ENCODE results near the gene SIGLEC6. TPM values are rescaled to one million over a fixed set of nuclear protein-coding genes. Genes with fewer than 3 reads are reported as not detected.
A peak's percentile ranks its signal among the peaks of the same experiment; 100 is the strongest.

The SIGLEC6 gene
- total RNA-seq, 1 experiment from 2014 or later, result not detected

- no peak for DNase-seq (ENCODE audit: low read depth, low spot score)
- Histone ChIP-seq H3K4me1 (ENCODE audit: control insufficient read depth, insufficient read depth, low read length) (no peaks in the 10 kb centered on the region), H3K27ac (ENCODE audit: low read length) (no peak overlapping the region), H3K4me3 (ENCODE audit: low read depth in 2 of 2, low read length in 2 of 2) (no peak overlapping the region), H3K9me3 (ENCODE audit: control insufficient read depth, insufficient read depth, low read depth, low read length) (no peaks in the 10 kb centered on the region), H3K36me3 (ENCODE audit: control insufficient read depth, insufficient read depth, low read length) (no peaks in the 10 kb centered on the region), H3K27me3 (ENCODE audit: control insufficient read depth, insufficient read depth, low read length) (no peaks in the 10 kb centered on the region; the same call in 1 of the 2 replicates)
- in situ Hi-C loops (cut with HindIII; ENCODE audit: low pct_unique_long_range_greater_than_20kb, low sequenced_read_pairs) (no loop called here), intact Hi-C loops (cut with micrococcal nuclease; ENCODE audit: unreplicated experiment) (no loop called here)
- ATAC-seq, result no peak
- CTCF ChIA-PET, result no interaction called here
- no TSS peak for BruUV-seq (replicated peaks)
- POLR2A ChIA-PET, result no interaction called here
- TF ChIP-seq TCF7L2 (IDR thresholded peaks at IDR 0.05; ENCODE audit: low read depth, low read length) (no peak), POLR2AphosphoS5 (IDR thresholded peaks at IDR 0.05; ENCODE audit: low read depth, low read length) (no peak), SIN3A (IDR thresholded peaks at IDR 0.05; ENCODE audit: borderline replicate concordance, insufficient read depth, low read depth, low read length) (no peak)
Measured at GRCh38 chr19:51488491-51488890, 43.0 kb downstream of the SIGLEC6 start.

- H3K4me1 ChIP-seq (ENCODE audit: control insufficient read depth, insufficient read depth, low read length), result no peaks in the 10 kb centered on the region
- BruUV-seq (replicated peaks), result no TSS peak
- CTCF ChIA-PET, result no interaction called here
- no peaks in the 10 kb centered on the region for H3K36me3 ChIP-seq (ENCODE audit: control insufficient read depth, insufficient read depth, low read length)
- in situ Hi-C loops (cut with HindIII; ENCODE audit: low pct_unique_long_range_greater_than_20kb, low sequenced_read_pairs), result no loop called here
- no peak overlapping the region for H3K4me3 ChIP-seq (ENCODE audit: low read depth in 2 of 2, low read length in 2 of 2)
- POLR2A ChIA-PET, result interaction anchor here (0.7 kb wide), 1 partner anchor 105 kb away, joined by 4 read pairs; no protein-coding TSS in a partner anchor
- no peak for DNase-seq (ENCODE audit: low read depth, low spot score)
- no peak overlapping the region for H3K27ac ChIP-seq (ENCODE audit: low read length)
- no peak for ATAC-seq
- intact Hi-C loops (cut with micrococcal nuclease; ENCODE audit: unreplicated experiment), result no loop called here
- H3K27me3 ChIP-seq (ENCODE audit: control insufficient read depth, insufficient read depth, low read length), result no peaks in the 10 kb centered on the region; the same call in 1 of the 2 replicates
- no peaks in the 10 kb centered on the region for H3K9me3 ChIP-seq (ENCODE audit: control insufficient read depth, insufficient read depth, low read depth, low read length)
- no peak for TF ChIP-seq SIN3A (IDR thresholded peaks at IDR 0.05; ENCODE audit: borderline replicate concordance, insufficient read depth, low read depth, low read length)
- TF ChIP-seq CTCF (IDR thresholded peaks at IDR 0.05), result no peak
Measured at GRCh38 chr19:51485960-51486660, 45.4 kb downstream of the SIGLEC6 start.

- DNase-seq (ENCODE audit: low read depth, low spot score), result no peak
- ChIA-PET CTCF (interaction anchor here (1.1 kb wide), 1 partner anchor 174 kb away, joined by 3 read pairs; no protein-coding TSS in a partner anchor), POLR2A (no interaction called here)
- no peaks in the 10 kb centered on the region for H3K4me1 ChIP-seq (ENCODE audit: control insufficient read depth, insufficient read depth, low read length)
- H3K4me3 ChIP-seq (ENCODE audit: low read depth in 2 of 2, low read length in 2 of 2), result no peak overlapping the region
- no peak overlapping the region for H3K27ac ChIP-seq (ENCODE audit: low read length)
- ATAC-seq, result no peak
- no peaks in the 10 kb centered on the region for H3K9me3 ChIP-seq (ENCODE audit: control insufficient read depth, insufficient read depth, low read depth, low read length)
- intact Hi-C loops (cut with micrococcal nuclease; ENCODE audit: unreplicated experiment), result no loop called here
- no peaks in the 10 kb centered on the region for H3K27me3 ChIP-seq (ENCODE audit: control insufficient read depth, insufficient read depth, low read length)
- H3K36me3 ChIP-seq (ENCODE audit: control insufficient read depth, insufficient read depth, low read length), result no peaks in the 10 kb centered on the region
- TF ChIP-seq CTCF (IDR thresholded peaks at IDR 0.05) (no peak), SIN3A (IDR thresholded peaks at IDR 0.05; ENCODE audit: borderline replicate concordance, insufficient read depth, low read depth, low read length) (no peak), POLR2AphosphoS5 (IDR thresholded peaks at IDR 0.05; ENCODE audit: low read depth, low read length) (no peak), REST (IDR thresholded peaks at IDR 0.05; ENCODE audit: insufficient read depth in 1 of 2, low read depth in 2 of 2, low read length in 1 of 2) (peak; percentile 85 to 86), TCF7L2 (IDR thresholded peaks at IDR 0.05; ENCODE audit: low read depth, low read length) (no peak)
- in situ Hi-C loops (cut with HindIII; ENCODE audit: low pct_unique_long_range_greater_than_20kb, low sequenced_read_pairs), result no loop called here
- no TSS peak for BruUV-seq (replicated peaks)
Measured at GRCh38 chr19:51480590-51480989, 50.9 kb downstream of the SIGLEC6 start.

Measured in Panc1 (cell line).